ENCODE data around the gene BABAM2. TPM values are rescaled to one million over a fixed set of nuclear protein-coding genes. Genes with fewer than 3 reads are reported as not detected.

The BABAM2 gene
- total RNA-seq, 3 donors from 2014 or later (not counting 1 experiment from before 2014, with no cell fraction given), result 54.6 to 66.1 (median 59.5) TPM

DNA sequence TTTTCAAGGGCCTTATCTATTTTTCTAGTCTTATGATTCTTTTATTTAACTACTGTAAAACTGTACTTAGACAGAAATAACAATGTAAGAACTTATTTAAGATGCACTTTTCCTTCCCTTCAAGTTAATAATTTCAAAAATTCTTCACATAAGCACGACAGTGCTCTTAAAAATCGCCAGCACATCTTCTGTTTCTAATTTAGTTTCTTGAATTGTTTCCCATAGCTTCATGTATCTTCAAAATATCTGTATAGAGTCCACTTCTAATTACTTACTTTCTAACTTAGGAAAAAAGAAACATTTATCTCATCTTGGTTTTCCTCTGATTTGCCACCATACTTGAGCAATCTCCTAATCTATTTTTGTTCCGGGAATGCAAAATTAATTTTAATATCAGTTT lies 196.1 kb downstream of the BABAM2 start:
- Mint-ChIP-seq H3K4me1 (peaks cover 0 to 11% of the 10 kb centered on the region in 2 donors), H3K36me3 (no peaks in the 10 kb centered on the region), H3K27ac (no peak overlapping the region), H3K4me3 (no peak overlapping the region), H3K27me3 (ENCODE audit: low read depth in 2 of 2) (no peaks in the 10 kb centered on the region), H3K9me3 (no peaks in the 10 kb centered on the region)
- Histone ChIP-seq H3K27ac (ENCODE audit: low read length) (no peak overlapping the region), H3K4me1 (ENCODE audit: control insufficient read depth, insufficient read depth, low read length) (no peaks in the 10 kb centered on the region), H3K36me3 (ENCODE audit: control insufficient read depth, insufficient read depth, low read length) (no peaks in the 10 kb centered on the region), H3K27me3 (ENCODE audit: control insufficient read depth, insufficient read depth, low read length) (no peaks in the 10 kb centered on the region), H3K9me3 (ENCODE audit: control insufficient read depth, insufficient read depth, low read length) (no peaks in the 10 kb centered on the region), H3K4me3 (ENCODE audit: low read length) (no peak overlapping the region)
- ATAC-seq, result no peak
- WGBS (ENCODE audit: insufficient coverage), result 91% methylated on average over 2 of the region's 3 CpGs
- TF ChIP-seq, protein P1, sequence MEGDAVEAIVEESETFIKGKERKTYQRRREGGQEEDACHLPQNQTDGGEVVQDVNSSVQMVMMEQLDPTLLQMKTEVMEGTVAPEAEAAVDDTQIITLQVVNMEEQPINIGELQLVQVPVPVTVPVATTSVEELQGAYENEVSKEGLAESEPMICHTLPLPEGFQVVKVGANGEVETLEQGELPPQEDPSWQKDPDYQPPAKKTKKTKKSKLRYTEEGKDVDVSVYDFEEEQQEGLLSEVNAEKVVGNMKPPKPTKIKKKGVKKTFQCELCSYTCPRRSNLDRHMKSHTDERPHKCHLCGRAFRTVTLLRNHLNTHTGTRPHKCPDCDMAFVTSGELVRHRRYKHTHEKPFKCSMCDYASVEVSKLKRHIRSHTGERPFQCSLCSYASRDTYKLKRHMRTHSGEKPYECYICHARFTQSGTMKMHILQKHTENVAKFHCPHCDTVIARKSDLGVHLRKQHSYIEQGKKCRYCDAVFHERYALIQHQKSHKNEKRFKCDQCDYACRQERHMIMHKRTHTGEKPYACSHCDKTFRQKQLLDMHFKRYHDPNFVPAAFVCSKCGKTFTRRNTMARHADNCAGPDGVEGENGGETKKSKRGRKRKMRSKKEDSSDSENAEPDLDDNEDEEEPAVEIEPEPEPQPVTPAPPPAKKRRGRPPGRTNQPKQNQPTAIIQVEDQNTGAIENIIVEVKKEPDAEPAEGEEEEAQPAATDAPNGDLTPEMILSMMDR (IDR thresholded peaks at IDR 0.05), result no peak
- intact Hi-C loops (cut with micrococcal nuclease), result no loop called here
- DNase-seq, result no peak

DNA sequence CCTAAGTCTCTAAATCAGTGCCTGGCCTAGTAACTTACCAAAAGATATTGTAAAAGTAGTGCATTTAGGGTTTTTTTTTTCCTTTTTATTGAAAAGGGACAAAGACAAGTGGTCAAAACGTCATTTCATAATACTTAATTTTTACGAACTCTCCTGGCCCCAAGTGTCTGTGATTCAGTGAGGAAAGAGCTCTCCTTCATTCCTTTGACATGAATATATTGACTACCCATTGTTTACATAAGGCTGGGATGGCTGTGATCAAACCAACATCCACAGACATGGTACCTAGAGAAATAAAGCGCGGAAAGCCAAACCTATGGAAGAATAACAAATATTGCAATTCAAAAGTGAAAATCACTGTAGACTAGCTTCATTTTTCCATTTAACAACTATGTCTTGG lies 198.4 kb downstream of the BABAM2 start:
- Mint-ChIP-seq H3K36me3 (no peaks in the 10 kb centered on the region), H3K4me3 (no peak overlapping the region), H3K27me3 (ENCODE audit: low read depth in 2 of 2) (no peaks in the 10 kb centered on the region), H3K9me3 (no peaks in the 10 kb centered on the region), H3K27ac (no peak overlapping the region), H3K4me1 (peaks cover 0 to 4% of the 10 kb centered on the region in 2 donors)
- no peaks in the 10 kb centered on the region for H3K4me1 ChIP-seq (ENCODE audit: control insufficient read depth, insufficient read depth, low read length)
- H3K9me3 ChIP-seq (ENCODE audit: control insufficient read depth, insufficient read depth, low read length), result no peaks in the 10 kb centered on the region
- H3K4me3 ChIP-seq (ENCODE audit: low read length), result no peak overlapping the region
- intact Hi-C loops (cut with micrococcal nuclease), result no loop called here
- no peak overlapping the region for H3K27ac ChIP-seq (ENCODE audit: low read length)
- H3K27me3 ChIP-seq (ENCODE audit: control insufficient read depth, insufficient read depth, low read length), result no peaks in the 10 kb centered on the region
- ATAC-seq, result no peak
- no peaks in the 10 kb centered on the region for H3K36me3 ChIP-seq (ENCODE audit: control insufficient read depth, insufficient read depth, low read length)
- TF ChIP-seq, protein P1 (IDR thresholded peaks at IDR 0.05), result no peak
- no peak for DNase-seq
- 94% methylated on average over 3 of the region's 4 CpGs for whole genome bisulfite sequencing (ENCODE audit: insufficient coverage)

DNA sequence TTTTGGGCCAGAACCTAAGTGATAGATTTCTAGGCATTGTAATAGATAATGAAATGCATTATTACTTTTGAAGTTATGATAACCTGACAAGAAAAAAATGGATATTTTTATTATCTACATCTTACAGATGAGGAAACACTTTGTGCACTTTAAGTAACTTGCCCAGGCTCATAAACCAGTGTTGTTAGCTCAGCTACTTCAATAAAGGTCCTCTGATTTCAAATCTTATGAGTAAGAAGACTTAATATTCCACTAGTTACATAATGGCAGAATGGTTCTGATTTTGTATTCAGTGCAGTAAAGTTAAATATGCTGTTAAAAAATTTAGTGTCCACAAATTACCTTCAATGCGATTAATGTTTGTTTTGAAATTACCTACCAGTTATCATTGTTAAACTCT lies 199.0 kb downstream of the BABAM2 start:
- intact Hi-C loops (cut with micrococcal nuclease), result no loop called here
- Histone ChIP-seq H3K4me3 (ENCODE audit: low read length) (no peak overlapping the region), H3K36me3 (ENCODE audit: control insufficient read depth, insufficient read depth, low read length) (no peaks in the 10 kb centered on the region), H3K27ac (ENCODE audit: low read length) (no peak overlapping the region), H3K4me1 (ENCODE audit: control insufficient read depth, insufficient read depth, low read length) (no peaks in the 10 kb centered on the region), H3K27me3 (ENCODE audit: control insufficient read depth, insufficient read depth, low read length) (no peaks in the 10 kb centered on the region), H3K9me3 (ENCODE audit: control insufficient read depth, insufficient read depth, low read length) (no peaks in the 10 kb centered on the region)
- TF ChIP-seq, protein P1 (IDR thresholded peaks at IDR 0.05), result no peak
- no CpG with 5 or more reads among the region's 1 CpG for WGBS (ENCODE audit: insufficient coverage)
- no peak for DNase-seq
- Mint-ChIP-seq H3K27me3 (ENCODE audit: low read depth in 2 of 2) (no peaks in the 10 kb centered on the region), H3K36me3 (no peaks in the 10 kb centered on the region), H3K9me3 (no peaks in the 10 kb centered on the region), H3K4me3 (no peak overlapping the region), H3K27ac (no peak overlapping the region), H3K4me1 (no peaks in the 10 kb centered on the region)
- no peak for ATAC-seq

DNA sequence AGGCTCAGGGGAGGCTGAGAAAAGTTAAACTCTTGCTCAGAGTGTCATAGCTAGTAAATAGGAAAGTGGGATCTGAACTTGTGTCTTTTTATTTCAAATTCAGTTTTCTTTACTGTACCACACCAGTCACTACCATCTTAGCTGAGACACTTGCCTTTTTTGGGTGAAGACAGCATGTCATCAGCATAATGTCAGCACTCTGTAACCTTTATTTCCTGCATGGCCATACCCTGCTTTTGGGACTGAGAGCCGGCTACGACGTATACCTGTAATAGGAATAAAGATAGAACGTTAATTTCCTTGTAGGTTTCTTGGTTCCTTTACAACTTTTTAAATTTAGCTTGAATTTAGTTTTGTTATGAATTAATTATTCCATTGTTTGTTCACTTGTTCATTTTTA lies 202.8 kb downstream of the BABAM2 start:
- intact Hi-C loops (cut with micrococcal nuclease), result no loop called here
- Mint-ChIP-seq H3K9me3 (no peaks in the 10 kb centered on the region), H3K4me1 (no peaks in the 10 kb centered on the region), H3K27ac (no peak overlapping the region), H3K27me3 (ENCODE audit: low read depth in 2 of 2) (no peaks in the 10 kb centered on the region), H3K36me3 (no peaks in the 10 kb centered on the region), H3K4me3 (no peak overlapping the region)
- TF ChIP-seq, protein P1 (IDR thresholded peaks at IDR 0.05), result no peak
- Histone ChIP-seq H3K36me3 (ENCODE audit: control insufficient read depth, insufficient read depth, low read length) (no peaks in the 10 kb centered on the region), H3K4me3 (ENCODE audit: low read length) (no peak overlapping the region), H3K4me1 (ENCODE audit: control insufficient read depth, insufficient read depth, low read length) (no peaks in the 10 kb centered on the region), H3K27me3 (ENCODE audit: control insufficient read depth, insufficient read depth, low read length) (no peaks in the 10 kb centered on the region), H3K27ac (ENCODE audit: low read length) (no peak overlapping the region), H3K9me3 (ENCODE audit: control insufficient read depth, insufficient read depth, low read length) (no peaks in the 10 kb centered on the region)
- ATAC-seq (no peak), DNase-seq (no peak)
- WGBS (ENCODE audit: insufficient coverage), result 95% methylated on average over 4 of the region's 4 CpGs
